Erythroblast (primary cell): Measurements from ENCODE around the gene EYS.

Source experiments
- GATA1 ChIP-seq: IDR thresholded peaks from 2 replicates; pipeline ENCODE4 v1.6.1; 2011; ENCODE audit warnings: low read depth, mild to moderate bottlenecking, control low read depth, low read length, moderate library complexity
- POLR2A ChIP-seq: IDR thresholded peaks from 2 replicates; pipeline ENCODE4 v1.6.1; 2011; ENCODE audit warnings: mild to moderate bottlenecking, low read length

- no peak for TF ChIP-seq POLR2A
- no peak for TF ChIP-seq GATA1
Observed at GRCh38 chr6:63804381-63804956, 1902.6 kb downstream of the EYS start.
